ENCODE measurements around the gene ESPL1.

The ESPL1 gene

GRCh38 chr12:53308276-53308675 lies 40.2 kb downstream of the ESPL1 start:
- TF ChIP-seq TAF1 (IDR thresholded peaks at IDR 0.05; ENCODE audit: low read depth, low read length) (no peak), POLR2AphosphoS5 (IDR thresholded peaks at IDR 0.05; ENCODE audit: low read depth, low read length) (no peak)
- no peak for FAIRE-seq
- DNase-seq (ENCODE audit: insufficient read length, low spot score), result no peak

GRCh38 chr12:53313996-53314395 lies 45.9 kb downstream of the ESPL1 start:
- DNase-seq (ENCODE audit: insufficient read length, low spot score) (no peak), FAIRE-seq (no peak)
- TF ChIP-seq TAF1 (IDR thresholded peaks at IDR 0.05; ENCODE audit: low read depth, low read length) (no peak), SPI1 (IDR thresholded peaks at IDR 0.05; ENCODE audit: low read depth, low read length) (0 out of 2 replicates have a peak, but pooled peaks have one; percentile 12), POLR2A (IDR thresholded peaks at IDR 0.05; ENCODE audit: low read depth, low read length) (no peak)

GRCh38 chr12:53320352-53321195 lies 52.5 kb downstream of the ESPL1 start:
- DNase-seq (ENCODE audit: insufficient read length, low spot score) (no peak), FAIRE-seq (no peak)
- TF ChIP-seq SPI1 (IDR thresholded peaks at IDR 0.05; ENCODE audit: low read depth, low read length) (no peak), TAF1 (IDR thresholded peaks at IDR 0.05; ENCODE audit: low read depth, low read length) (no peak), POU2F2 (IDR thresholded peaks at IDR 0.05; ENCODE audit: low read depth, low read length) (no peak), PAX5 (IDR thresholded peaks at IDR 0.05; ENCODE audit: insufficient read depth, low read length, severe bottlenecking) (no peak), POLR2A (IDR thresholded peaks at IDR 0.05; ENCODE audit: low read depth, low read length) (no peak), POLR2AphosphoS5 (IDR thresholded peaks at IDR 0.05; ENCODE audit: low read depth, low read length) (no peak)

- DNase-seq (ENCODE audit: insufficient read length, low spot score) (peak; percentile 44), FAIRE-seq (peak; percentile 68)
Observed at GRCh38 chr12:53324113-53324778, 56.1 kb downstream of the ESPL1 start.

GRCh38 chr12:53324779-53325510 lies 56.8 kb downstream of the ESPL1 start:
- DNase-seq (ENCODE audit: insufficient read length, low spot score), result peak; percentile 91
- peak; percentile 45 for FAIRE-seq
- TF ChIP-seq PAX5 (IDR thresholded peaks at IDR 0.05; ENCODE audit: insufficient read depth, low read length, severe bottlenecking) (peak; percentile 100), SPI1 (IDR thresholded peaks at IDR 0.05; ENCODE audit: low read depth, low read length) (no peak), POLR2AphosphoS5 (IDR thresholded peaks at IDR 0.05; ENCODE audit: low read depth, low read length) (no peak)

More at GRCh38 chr12:53324113-53324778, 56.1 kb downstream of the ESPL1 start:
- TF ChIP-seq TAF1 (IDR thresholded peaks at IDR 0.05; ENCODE audit: low read depth, low read length) (no peak), POU2F2 (IDR thresholded peaks at IDR 0.05; ENCODE audit: low read depth, low read length) (no peak), POLR2A (IDR thresholded peaks at IDR 0.05; ENCODE audit: low read depth, low read length) (no peak), SPI1 (IDR thresholded peaks at IDR 0.05; ENCODE audit: low read depth, low read length) (peak; percentile 95), PAX5 (IDR thresholded peaks at IDR 0.05; ENCODE audit: insufficient read depth, low read length, severe bottlenecking) (no peak), POLR2AphosphoS5 (IDR thresholded peaks at IDR 0.05; ENCODE audit: low read depth, low read length) (no peak)

GRCh38 chr12:53325511-53326061 lies 57.5 kb downstream of the ESPL1 start:
- FAIRE-seq (no peak), DNase-seq (ENCODE audit: insufficient read length, low spot score) (peak; percentile 42)
- TF ChIP-seq POU2F2 (IDR thresholded peaks at IDR 0.05; ENCODE audit: low read depth, low read length) (no peak), PAX5 (IDR thresholded peaks at IDR 0.05; ENCODE audit: insufficient read depth, low read length, severe bottlenecking) (no peak), SPI1 (IDR thresholded peaks at IDR 0.05; ENCODE audit: low read depth, low read length) (no peak), POLR2A (IDR thresholded peaks at IDR 0.05; ENCODE audit: low read depth, low read length) (no peak), POLR2AphosphoS5 (IDR thresholded peaks at IDR 0.05; ENCODE audit: low read depth, low read length) (no peak), TAF1 (IDR thresholded peaks at IDR 0.05; ENCODE audit: low read depth, low read length) (no peak)

- no peak for TF ChIP-seq POLR2AphosphoS5 (IDR thresholded peaks at IDR 0.05; ENCODE audit: low read depth, low read length)
- no peak for TF ChIP-seq POU2F2 (IDR thresholded peaks at IDR 0.05; ENCODE audit: low read depth, low read length)
- no peak for TF ChIP-seq POLR2A (IDR thresholded peaks at IDR 0.05; ENCODE audit: low read depth, low read length)
- TF ChIP-seq SPI1 (IDR thresholded peaks at IDR 0.05; ENCODE audit: low read depth, low read length), result no peak
- TF ChIP-seq PAX5 (IDR thresholded peaks at IDR 0.05; ENCODE audit: insufficient read depth, low read length, severe bottlenecking), result no peak
- no peak for TF ChIP-seq TAF1 (IDR thresholded peaks at IDR 0.05; ENCODE audit: low read depth, low read length)
- FAIRE-seq, result no peak
- no peak for DNase-seq (ENCODE audit: insufficient read length, low spot score)
Observed at GRCh38 chr12:53326460-53327185, 58.5 kb downstream of the ESPL1 start.

GRCh38 chr12:53327435-53328042 lies 59.4 kb downstream of the ESPL1 start:
- TF ChIP-seq POLR2A (IDR thresholded peaks at IDR 0.05; ENCODE audit: low read depth, low read length) (no peak), POLR2AphosphoS5 (IDR thresholded peaks at IDR 0.05; ENCODE audit: low read depth, low read length) (no peak), POU2F2 (IDR thresholded peaks at IDR 0.05; ENCODE audit: low read depth, low read length) (no peak), TAF1 (IDR thresholded peaks at IDR 0.05; ENCODE audit: low read depth, low read length) (no peak), PAX5 (IDR thresholded peaks at IDR 0.05; ENCODE audit: insufficient read depth, low read length, severe bottlenecking) (no peak), SPI1 (IDR thresholded peaks at IDR 0.05; ENCODE audit: low read depth, low read length) (no peak)
- FAIRE-seq (no peak), DNase-seq (ENCODE audit: insufficient read length, low spot score) (no peak)
